Right forelimb (tissue), 1 donor: Measurements from ENCODE around the gene RABL6.

Source experiments
- DNase-seq: peaks from one replicate; pipeline ENCODE4 v3.0.0-alpha.2; 2018

Gene RABL6

GRCh38 chr9:136849038-136849959 lies 41.6 kb downstream of the RABL6 start, which contains the start of gene PHPT1:
Gene PHPT1, plus strand, starts transcription at chr9:136849409. Its CDS starts 22 bp downstream, at chr9:136849431.
- DNase-seq, result peak; percentile 99

DNA sequence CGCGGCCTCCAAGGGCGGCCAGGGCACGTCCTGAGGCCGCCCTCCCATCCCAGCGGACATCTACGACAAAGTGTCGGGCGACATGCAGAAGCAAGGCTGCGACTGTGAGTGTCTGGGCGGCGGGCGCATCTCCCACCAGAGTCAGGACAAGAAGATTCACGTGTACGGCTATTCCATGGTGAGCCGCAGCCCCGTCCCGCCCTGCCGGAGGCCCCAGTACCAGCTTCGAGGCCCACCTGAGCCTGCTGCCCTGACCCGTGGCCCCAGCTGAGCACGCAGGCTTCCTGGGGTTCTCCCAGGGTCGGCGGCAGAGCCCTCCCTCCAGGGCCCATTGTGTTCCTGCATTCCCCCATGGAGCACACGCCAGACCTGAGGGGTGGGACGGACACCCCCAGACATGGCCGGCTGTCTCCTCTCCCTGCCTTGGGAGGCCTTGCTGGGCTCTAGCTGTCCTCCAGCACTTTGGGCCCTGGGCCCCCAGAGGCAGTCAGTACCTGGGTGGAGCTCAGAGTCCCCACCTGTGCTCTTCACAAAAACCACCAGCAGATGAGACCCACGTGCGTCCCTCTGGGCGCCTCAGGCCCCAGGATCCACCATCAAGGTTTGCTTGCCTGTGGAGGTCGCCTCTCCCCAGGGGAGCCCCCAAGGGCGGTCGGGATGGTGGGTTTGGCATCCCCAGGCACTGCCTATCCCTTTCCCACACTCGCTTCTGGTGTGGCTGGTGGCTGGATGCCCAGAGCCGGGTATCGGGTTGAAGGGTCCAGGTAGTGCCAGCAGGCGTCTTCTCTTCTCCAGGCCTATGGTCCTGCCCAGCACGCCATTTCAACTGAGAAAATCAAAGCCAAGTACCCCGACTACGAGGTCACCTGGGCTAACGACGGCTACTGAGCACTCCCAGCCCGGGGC lies 42.5 kb downstream of the RABL6 start:
- peak; percentile 45 for DNase-seq

- DNase-seq, result peak; percentile 39
These were observed 43.4 kb downstream of the RABL6 start for GRCh38 chr9:136850866-136851775.

DNA sequence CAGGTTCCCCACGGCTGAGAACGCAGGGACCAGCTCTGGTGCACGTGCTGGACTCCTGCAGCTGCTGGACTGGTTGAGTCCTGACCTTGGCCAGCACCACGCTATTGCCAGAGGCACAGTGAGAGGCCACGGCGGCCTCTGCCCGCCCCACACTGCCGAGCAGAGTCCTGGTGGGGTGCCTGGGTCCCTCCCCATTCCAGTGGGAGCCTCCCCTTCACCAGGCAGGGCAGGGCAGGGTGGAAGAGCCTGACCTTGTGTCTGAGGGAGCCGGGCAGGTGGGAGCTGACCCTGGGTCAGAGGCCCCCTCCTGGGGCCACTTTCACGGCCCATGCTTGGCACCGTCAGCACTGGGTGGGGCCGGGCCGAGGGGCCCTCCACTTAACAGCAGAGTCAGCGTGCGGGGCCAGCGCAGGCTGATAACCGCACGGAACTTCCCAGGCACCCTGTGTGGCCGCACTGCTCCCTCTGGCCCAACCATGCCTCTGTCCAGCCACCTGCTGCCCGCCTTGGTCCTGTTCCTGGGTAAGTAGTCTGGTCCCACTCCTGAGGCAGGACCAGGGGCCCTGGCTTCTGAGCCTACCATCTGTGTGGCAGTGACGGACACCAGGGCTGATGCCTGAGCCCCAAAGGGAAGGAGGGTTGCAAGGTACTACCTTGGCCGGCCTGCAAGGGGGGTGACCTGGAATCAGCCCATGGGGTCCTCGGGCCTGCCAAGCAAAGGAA lies 44.4 kb downstream of the RABL6 start, which contains the start of gene MAMDC4:
TSS of gene MAMDC4 (plus strand) at position 406 of the 723 bp plus-strand sequence. CDS start at position 477, 71 bp downstream.
- DNase-seq, result peak; percentile 46

GRCh38 chr9:136852664-136853595 lies 45.2 kb downstream of the RABL6 start:
- peak; percentile 37 for DNase-seq

- no peak for DNase-seq
These were observed 45.9 kb downstream of the RABL6 start for GRCh38 chr9:136853596-136854112.

DNA sequence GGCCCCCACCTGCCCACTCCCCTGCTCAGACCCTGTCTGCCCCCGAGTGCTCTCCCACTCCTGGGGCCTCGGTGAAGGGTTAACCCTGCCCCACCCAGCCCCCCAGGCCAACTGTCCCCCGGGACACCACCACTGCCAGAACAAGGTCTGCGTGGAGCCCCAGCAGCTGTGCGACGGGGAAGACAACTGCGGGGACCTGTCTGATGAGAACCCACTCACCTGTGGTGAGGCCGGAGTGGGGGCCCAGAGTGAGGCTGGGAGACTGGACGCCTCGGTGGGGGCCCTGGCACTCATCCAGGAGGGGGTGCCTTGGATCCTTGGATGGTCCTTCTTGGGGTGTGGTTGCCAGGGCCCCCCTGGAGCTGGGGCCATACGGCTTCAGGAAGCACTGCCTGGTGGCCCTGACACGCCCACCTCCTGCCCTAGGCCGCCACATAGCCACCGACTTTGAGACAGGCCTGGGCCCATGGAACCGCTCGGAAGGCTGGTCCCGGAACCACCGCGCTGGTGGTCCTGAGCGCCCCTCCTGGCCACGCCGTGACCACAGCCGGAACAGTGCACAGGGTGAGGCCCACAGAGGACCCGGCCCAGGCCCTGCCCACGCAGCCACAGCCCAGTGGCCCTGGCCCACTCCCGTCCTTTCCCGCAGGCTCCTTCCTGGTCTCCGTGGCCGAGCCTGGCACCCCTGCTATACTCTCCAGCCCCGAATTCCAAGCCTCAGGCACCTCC lies 46.5 kb downstream of the RABL6 start:
- DNase-seq, result peak; percentile 45

DNA sequence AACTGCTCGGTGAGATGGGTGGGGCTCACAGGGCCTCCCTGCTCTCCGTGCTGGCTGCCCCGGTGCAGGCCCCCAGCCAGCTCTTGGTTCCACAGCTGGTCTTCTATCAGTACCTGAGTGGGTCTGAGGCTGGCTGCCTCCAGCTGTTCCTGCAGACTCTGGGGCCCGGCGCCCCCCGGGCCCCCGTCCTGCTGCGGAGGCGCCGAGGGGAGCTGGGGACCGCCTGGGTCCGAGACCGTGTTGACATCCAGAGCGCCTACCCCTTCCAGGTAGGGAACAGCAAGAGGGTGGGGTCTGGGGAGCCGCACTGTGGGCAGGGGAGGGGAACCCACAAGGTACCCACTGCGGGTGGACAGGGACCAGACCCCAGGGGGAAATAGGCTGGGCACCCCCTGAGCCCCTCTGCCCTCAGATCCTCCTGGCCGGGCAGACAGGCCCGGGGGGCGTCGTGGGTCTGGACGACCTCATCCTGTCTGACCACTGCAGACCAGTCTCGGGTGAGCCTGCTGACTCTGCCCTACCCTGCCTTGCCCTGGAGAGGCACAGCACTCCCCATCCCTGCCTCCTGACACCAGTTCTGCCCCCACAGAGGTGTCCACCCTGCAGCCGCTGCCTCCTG lies 47.2 kb downstream of the RABL6 start:
- DNase-seq, result no peak

DNA sequence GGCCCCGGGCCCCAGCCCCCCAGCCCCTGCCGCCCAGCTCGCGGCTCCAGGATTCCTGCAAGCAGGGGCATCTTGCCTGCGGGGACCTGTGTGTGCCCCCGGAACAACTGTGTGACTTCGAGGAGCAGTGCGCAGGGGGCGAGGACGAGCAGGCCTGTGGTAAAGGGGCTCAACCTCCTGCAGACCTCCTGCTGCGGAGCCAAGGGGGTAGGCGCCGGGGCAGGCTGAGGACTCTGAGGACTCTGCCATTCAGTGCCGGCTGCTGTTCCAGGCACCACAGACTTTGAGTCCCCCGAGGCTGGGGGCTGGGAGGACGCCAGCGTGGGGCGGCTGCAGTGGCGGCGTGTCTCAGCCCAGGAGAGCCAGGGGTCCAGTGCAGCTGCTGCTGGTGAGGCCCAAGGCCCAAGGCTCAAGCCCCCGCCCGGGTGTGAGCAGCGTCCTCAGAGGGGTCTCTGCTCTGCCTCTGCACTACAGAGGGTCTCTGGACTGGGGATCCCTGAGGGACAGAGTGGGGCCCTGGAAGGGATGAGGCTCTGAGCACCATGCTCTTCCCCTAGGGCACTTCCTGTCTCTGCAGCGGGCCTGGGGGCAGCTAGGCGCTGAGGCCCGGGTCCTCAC lies 47.8 kb downstream of the RABL6 start:
- no peak for DNase-seq

GRCh38 chr9:136856079-136856476 lies 48.3 kb downstream of the RABL6 start:
- no peak for DNase-seq

DNA sequence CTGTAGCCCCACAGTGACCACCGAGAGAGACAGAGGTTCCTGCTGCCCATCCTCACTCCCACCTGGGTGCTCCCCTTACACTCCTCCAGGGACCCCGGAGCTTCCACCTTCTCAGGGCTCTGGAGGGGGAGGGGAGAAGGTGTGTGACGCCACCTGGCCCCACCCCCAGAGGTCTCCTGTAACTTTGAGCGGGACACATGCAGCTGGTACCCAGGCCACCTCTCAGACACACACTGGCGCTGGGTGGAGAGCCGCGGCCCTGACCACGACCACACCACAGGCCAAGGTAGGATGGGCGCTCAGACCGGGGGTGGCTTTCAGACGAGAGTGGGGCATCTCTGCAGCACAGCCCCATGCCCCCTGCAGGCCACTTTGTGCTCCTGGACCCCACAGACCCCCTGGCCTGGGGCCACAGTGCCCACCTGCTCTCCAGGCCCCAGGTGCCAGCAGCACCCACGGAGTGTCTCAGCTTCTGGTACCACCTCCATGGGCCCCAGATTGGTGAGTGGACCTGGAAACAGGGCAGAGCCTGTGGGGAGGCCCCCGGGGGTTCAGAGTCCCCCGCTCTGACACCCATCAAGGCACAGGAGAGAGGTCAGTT lies 48.9 kb downstream of the RABL6 start:
- DNase-seq, result peak; percentile 45

GRCh38 chr9:136857166-136857565 lies 49.4 kb downstream of the RABL6 start:
- DNase-seq, result peak; percentile 42

- DNase-seq, result peak; percentile 38
These were observed 50.0 kb downstream of the RABL6 start for GRCh38 chr9:136857581-136858412.

- peak; percentile 44 for DNase-seq
These were observed 50.7 kb downstream of the RABL6 start for GRCh38 chr9:136858452-136858843.

GRCh38 chr9:136858844-136859757 lies 51.4 kb downstream of the RABL6 start:
- DNase-seq, result peak; percentile 74

- DNase-seq, result peak; percentile 33
These were observed 52.8 kb downstream of the RABL6 start for GRCh38 chr9:136860529-136860928.
